WTC11 (cell line): ENCODE results near the gene ELFN1.

Source experiments
- CREB1 ChIP-seq: sonication (generic); formaldehyde crosslinking; IDR thresholded peaks from 2 replicates; pipeline ENCODE4 v1.8.0; 2023; ENCODE audit warnings: mild to moderate bottlenecking, missing genetic modification reagents
- CTCF ChIP-seq: fragments of 200-600 bp; IDR thresholded peaks from 2 replicates; pipeline ENCODE4 v1.8.0; 2022; ENCODE audit warnings: antibody characterized with exemption
- GABPB1 ChIP-seq: sonication (generic); formaldehyde crosslinking; IDR thresholded peaks from 2 replicates; pipeline ENCODE4 v1.8.1; 2023; ENCODE audit warnings: mild to moderate bottlenecking, missing genetic modification reagents
- IRF2 ChIP-seq: sonication (generic); formaldehyde crosslinking; IDR thresholded peaks from 2 replicates; pipeline ENCODE4 v1.8.0; 2022; ENCODE audit warnings: low read depth, missing genetic modification reagents, borderline replicate concordance
- JUN ChIP-seq: sonication (generic); formaldehyde crosslinking; IDR thresholded peaks from 2 replicates; pipeline ENCODE4 v1.8.0; 2023; ENCODE audit warnings: mild to moderate bottlenecking, missing genetic modification reagents
- MXD4 ChIP-seq: fragments of 250-450 bp; sonication (Bioruptor Pico); IDR thresholded peaks from 2 replicates; pipeline ENCODE4 v1.8.0; 2021; ENCODE audit warnings: mild to moderate bottlenecking, moderate library complexity, borderline replicate concordance
- NFYB ChIP-seq: sonication (generic); formaldehyde crosslinking; conservative IDR thresholded peaks from 2 replicates; pipeline ENCODE4 v1.8.0; 2022; ENCODE audit warnings: low read depth, missing genetic modification reagents
- TEAD1 ChIP-seq: sonication (generic); formaldehyde crosslinking; IDR thresholded peaks from 2 replicates; pipeline ENCODE4 v1.8.0; 2022; ENCODE audit warnings: mild to moderate bottlenecking, missing genetic modification reagents
- TEAD4 ChIP-seq: sonication (generic); formaldehyde crosslinking; IDR thresholded peaks from 2 replicates; pipeline ENCODE4 v1.8.0; 2022; ENCODE audit warnings: mild to moderate bottlenecking, missing genetic modification reagents
- TF ChIP-seq, protein P1 (sequence below): sonication (generic); formaldehyde crosslinking; IDR thresholded peaks from 2 replicates; pipeline ENCODE4 v1.8.1; 2022; ENCODE audit warnings: low read depth, mild to moderate bottlenecking, moderate library complexity, missing genetic modification reagents, borderline replicate concordance
- TF ChIP-seq, protein P2 (sequence below): fragments of 250-450 bp; sonication (Bioruptor Pico); IDR thresholded peaks from 2 replicates; pipeline ENCODE4 v1.9.0; 2021; ENCODE audit warnings: mild to moderate bottlenecking
- TF ChIP-seq, protein P3 (sequence below): fragments of 250-450 bp; sonication (Bioruptor Pico); IDR thresholded peaks from 2 replicates; pipeline ENCODE4 v2.1.2; 2022; ENCODE audit warnings: mild to moderate bottlenecking, moderate library complexity
- TF ChIP-seq, protein P4 (sequence below): sonication (generic); formaldehyde crosslinking; IDR thresholded peaks from 2 replicates; pipeline ENCODE4 v1.8.0; 2022; ENCODE audit warnings: mild to moderate bottlenecking, missing genetic modification reagents

DNA sequence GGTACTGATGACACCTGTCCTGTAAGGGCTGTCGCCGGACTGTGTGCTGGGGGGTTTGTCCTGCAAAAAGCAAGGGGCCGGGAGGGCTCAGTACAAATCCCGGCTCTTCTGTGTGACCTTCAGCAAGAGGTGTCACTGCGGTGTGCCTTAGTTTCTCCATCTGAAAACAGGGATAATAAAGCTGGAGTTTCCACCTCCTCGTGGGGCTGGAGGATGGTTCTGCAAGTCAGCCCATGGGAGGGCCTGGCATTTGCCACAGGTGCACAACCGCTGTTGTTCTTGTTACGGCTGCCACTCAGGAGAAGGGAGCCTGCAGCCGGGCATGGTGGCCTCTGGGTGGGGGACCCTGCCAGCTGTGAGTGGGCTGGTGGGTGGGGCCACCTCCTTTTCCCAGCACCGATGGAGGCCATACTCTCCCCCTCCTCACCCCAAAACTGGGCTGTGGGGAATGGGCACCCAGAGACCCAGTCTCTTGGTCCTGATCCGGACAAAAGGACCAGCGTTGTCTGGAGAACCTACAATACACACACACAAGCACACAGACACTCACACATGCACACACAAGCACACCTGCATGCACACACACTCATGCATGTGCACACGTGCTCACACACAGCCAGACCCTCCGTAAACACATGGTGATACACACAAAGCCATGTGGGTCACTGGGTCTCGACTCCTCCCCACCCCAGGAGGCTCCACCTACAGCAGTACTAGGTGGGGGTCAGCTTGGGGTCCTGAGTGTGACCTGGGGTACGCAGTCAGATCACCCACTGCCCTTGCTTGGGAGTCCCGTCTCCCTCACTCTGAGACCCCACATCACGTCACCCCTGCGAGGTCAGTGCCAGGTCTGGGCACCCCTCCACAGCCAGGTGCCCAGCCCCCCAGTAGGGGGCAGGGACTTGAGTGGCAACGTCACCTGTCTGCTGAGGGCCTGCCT, 34.1 kb downstream of the ELFN1 start:
- no peak for TF ChIP-seq CTCF
- TF ChIP-seq, protein P1, sequence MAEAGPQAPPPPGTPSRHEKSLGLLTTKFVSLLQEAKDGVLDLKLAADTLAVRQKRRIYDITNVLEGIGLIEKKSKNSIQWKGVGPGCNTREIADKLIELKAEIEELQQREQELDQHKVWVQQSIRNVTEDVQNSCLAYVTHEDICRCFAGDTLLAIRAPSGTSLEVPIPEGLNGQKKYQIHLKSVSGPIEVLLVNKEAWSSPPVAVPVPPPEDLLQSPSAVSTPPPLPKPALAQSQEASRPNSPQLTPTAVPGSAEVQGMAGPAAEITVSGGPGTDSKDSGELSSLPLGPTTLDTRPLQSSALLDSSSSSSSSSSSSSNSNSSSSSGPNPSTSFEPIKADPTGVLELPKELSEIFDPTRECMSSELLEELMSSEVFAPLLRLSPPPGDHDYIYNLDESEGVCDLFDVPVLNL: no peak
- no peak for TF ChIP-seq JUN (CRISPR knock-in tag)
- TF ChIP-seq, protein P2, sequence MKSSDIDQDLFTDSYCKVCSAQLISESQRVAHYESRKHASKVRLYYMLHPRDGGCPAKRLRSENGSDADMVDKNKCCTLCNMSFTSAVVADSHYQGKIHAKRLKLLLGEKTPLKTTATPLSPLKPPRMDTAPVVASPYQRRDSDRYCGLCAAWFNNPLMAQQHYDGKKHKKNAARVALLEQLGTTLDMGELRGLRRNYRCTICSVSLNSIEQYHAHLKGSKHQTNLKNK (CRISPR knock-in tag): no peak
- TF ChIP-seq TEAD1 (CRISPR knock-in tag): no peak
- TF ChIP-seq GABPB1 (CRISPR knock-in tag): no peak
- TF ChIP-seq NFYB: no peak
- no peak for TF ChIP-seq TEAD4 (CRISPR knock-in tag)
- TF ChIP-seq MXD4 (CRISPR knock-in tag): no peak
- no peak for TF ChIP-seq CREB1
- no peak for TF ChIP-seq IRF2
- TF ChIP-seq, protein P3, sequence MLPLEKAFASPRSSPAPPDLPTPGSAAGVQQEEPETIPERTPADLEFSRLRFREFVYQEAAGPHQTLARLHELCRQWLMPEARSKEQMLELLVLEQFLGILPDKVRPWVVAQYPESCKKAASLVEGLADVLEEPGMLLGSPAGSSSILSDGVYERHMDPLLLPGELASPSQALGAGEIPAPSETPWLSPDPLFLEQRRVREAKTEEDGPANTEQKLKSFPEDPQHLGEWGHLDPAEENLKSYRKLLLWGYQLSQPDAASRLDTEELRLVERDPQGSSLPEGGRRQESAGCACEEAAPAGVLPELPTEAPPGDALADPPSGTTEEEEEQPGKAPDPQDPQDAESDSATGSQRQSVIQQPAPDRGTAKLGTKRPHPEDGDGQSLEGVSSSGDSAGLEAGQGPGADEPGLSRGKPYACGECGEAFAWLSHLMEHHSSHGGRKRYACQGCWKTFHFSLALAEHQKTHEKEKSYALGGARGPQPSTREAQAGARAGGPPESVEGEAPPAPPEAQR (CRISPR knock-in tag): no peak
- TF ChIP-seq, protein P4, sequence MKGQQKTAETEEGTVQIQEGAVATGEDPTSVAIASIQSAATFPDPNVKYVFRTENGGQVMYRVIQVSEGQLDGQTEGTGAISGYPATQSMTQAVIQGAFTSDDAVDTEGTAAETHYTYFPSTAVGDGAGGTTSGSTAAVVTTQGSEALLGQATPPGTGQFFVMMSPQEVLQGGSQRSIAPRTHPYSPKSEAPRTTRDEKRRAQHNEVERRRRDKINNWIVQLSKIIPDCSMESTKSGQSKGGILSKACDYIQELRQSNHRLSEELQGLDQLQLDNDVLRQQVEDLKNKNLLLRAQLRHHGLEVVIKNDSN (CRISPR knock-in tag): no peak
